Right atrium auricular region (tissue), 2 donors: ENCODE data around the gene CXCR5. TPM values are rescaled to one million over a fixed set of nuclear protein-coding genes. Genes with fewer than 3 reads are reported as not detected.

ENCODE experiments used
- DNase-seq: peaks from one replicate; pipeline ENCODE4 v3.0.0-alpha.2; 2019; ENCODE audit warnings: low spot score
- H3K27ac ChIP-seq, 2 donors: fragments of 200-600 bp; sonication (generic); 1 replicate in 1 of 2; 2 replicates in 1 of 2; pipeline ENCODE4 v1.5.1; 2016 to 2019
- H3K27me3 ChIP-seq, 2 donors: fragments of 200-600 bp; sonication (generic); one replicate each; pipeline versions ENCODE4 v1.5.1 to v1.6.0; 2017 to 2019
- H3K36me3 ChIP-seq: fragments of 200-600 bp; sonication (generic); one replicate; pipeline ENCODE4 v1.5.1; 2016
- H3K4me1 ChIP-seq, 2 donors: fragments of 200-600 bp; sonication (generic); one replicate each; pipeline versions ENCODE4 v1.5.1 to v1.6.0; 2017 to 2019
- H3K4me3 ChIP-seq, 2 donors: fragments of 200-600 bp; sonication (generic); 1 replicate in 1 of 2; 2 replicates in 1 of 2; pipeline ENCODE4 v1.5.1; 2017 to 2019; ENCODE audit warnings: mild to moderate bottlenecking in 1 of 2, moderate library complexity in 1 of 2
- H3K9me3 ChIP-seq, 2 donors: fragments of 200-600 bp; sonication (generic); one replicate each; pipeline ENCODE4 v1.5.1; 2019
- microRNA-seq, 2 donors: library from miRNA; unstranded; fragments of <30 nt; microRNA quantifications; one replicate each; pipeline ENCODE4, GENCODE V29; 2016 to 2017; ENCODE audit warnings: borderline number of aligned reads in 2 of 2, borderline replicate concordance in 1 of 2
- total RNA-seq, 2 donors: library from RNA; depleted of rRNA; stranded (reverse); fragments of >200 nt; gene quantifications; one replicate each; pipeline ENCODE4 v1.1.0, GENCODE V29; 2016
- TF ChIP-seq, protein P1 (sequence below), 2 donors: fragments of 200-600 bp; sonication (generic); IDR thresholded peaks; one replicate each; pipeline ENCODE4 v1.5.1; 2019; ENCODE audit warnings: antibody characterized with exemption in 2 of 2

Gene CXCR5
- total RNA-seq, 2 donors from 2014 or later = 0.16 TPM; not detected in 1

DNA sequence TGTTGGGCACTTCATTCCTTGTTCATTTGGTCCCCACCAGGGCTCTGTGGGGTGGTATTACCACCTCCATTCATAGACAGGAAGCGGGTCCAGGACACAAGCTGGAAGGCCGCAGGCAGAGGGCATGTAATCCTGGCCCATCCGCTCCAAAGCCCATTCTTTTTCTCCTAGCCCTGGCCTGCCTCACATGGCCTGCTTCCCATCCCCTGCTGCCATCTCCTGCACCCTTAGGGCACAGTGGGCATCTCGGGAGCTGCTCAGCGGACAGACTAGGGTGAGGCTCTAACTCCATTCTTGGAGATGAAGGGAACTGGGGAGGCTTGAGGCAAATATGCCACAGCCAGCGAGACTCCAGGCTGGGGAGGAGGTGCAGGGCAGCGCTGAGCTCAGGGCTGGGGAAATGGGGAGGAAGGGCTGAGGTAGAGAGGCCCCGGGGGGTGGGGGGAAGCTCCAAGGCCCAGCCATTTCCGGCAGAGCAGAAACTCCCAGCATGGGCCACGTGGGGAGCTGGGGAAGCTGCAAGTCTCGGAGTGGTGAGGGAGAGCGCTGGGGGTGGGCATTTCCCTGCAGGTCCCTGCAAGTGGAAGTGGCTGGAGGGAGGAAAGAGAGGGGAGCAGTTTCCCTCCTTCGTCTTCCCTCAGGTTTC lies 56.4 kb downstream of the CXCR5 start:
- no peaks in the 10 kb centered on the region for H3K27me3 ChIP-seq

GRCh38 chr11:118947091-118947490 lies 63.4 kb downstream of the CXCR5 start:
- no peak overlapping the region for H3K27ac ChIP-seq
- no peaks in the 10 kb centered on the region for H3K4me1 ChIP-seq
- no peak overlapping the region for H3K4me3 ChIP-seq
- H3K27me3 ChIP-seq = no peaks in the 10 kb centered on the region
- no peaks in the 10 kb centered on the region for H3K9me3 ChIP-seq
- TF ChIP-seq, protein P1, sequence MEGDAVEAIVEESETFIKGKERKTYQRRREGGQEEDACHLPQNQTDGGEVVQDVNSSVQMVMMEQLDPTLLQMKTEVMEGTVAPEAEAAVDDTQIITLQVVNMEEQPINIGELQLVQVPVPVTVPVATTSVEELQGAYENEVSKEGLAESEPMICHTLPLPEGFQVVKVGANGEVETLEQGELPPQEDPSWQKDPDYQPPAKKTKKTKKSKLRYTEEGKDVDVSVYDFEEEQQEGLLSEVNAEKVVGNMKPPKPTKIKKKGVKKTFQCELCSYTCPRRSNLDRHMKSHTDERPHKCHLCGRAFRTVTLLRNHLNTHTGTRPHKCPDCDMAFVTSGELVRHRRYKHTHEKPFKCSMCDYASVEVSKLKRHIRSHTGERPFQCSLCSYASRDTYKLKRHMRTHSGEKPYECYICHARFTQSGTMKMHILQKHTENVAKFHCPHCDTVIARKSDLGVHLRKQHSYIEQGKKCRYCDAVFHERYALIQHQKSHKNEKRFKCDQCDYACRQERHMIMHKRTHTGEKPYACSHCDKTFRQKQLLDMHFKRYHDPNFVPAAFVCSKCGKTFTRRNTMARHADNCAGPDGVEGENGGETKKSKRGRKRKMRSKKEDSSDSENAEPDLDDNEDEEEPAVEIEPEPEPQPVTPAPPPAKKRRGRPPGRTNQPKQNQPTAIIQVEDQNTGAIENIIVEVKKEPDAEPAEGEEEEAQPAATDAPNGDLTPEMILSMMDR (IDR thresholded peaks at IDR 0.05) = no peak
- no peaks in the 10 kb centered on the region for H3K36me3 ChIP-seq
- no peak for DNase-seq

More for the DNA sequence above, 56.4 kb downstream of the CXCR5 start:
- TF ChIP-seq, protein P1 (IDR thresholded peaks at IDR 0.05) = no peak
- peaks cover 0 to 4% of the 10 kb centered on the region in 2 donors for H3K4me1 ChIP-seq
- no peak overlapping the region for H3K4me3 ChIP-seq
- H3K36me3 ChIP-seq = no peaks in the 10 kb centered on the region
- no peaks in the 10 kb centered on the region for H3K9me3 ChIP-seq
- no peak overlapping the region for H3K27ac ChIP-seq
- DNase-seq = no peak

Small RNA genes lying within 50 kb of the gene (microRNA-seq; reads per million reads assigned to microRNA genes)
- 0 reads per million in 2 donors for gene MIR4492

Other genes starting within 250 kb of the CXCR5 start
- gene TREH, start 204.2 kb upstream of the CXCR5 start, total RNA-seq = not detected
- gene DDX6, start 92.7 kb upstream of the CXCR5 start, total RNA-seq = 100 to 1,000 TPM in 1 of 2 donors, 10 to 100 TPM in 1; 71.9 to 124 TPM
- gene BCL9L, start 42.0 kb downstream of the CXCR5 start, total RNA-seq = 10 to 100 TPM; 17.5 to 43.7 TPM
- gene UPK2, start 72.4 kb downstream of the CXCR5 start, total RNA-seq = not detected
- not detected for gene FOXR1, start 87.9 kb downstream of the CXCR5 start, total RNA-seq
- gene CENATAC, start 114.2 kb downstream of the CXCR5 start, total RNA-seq = 10 to 100 TPM in 1 of 2 donors, 1 to 10 TPM in 1; 8.7 to 11.9 TPM
- gene RPS25, start 134.5 kb downstream of the CXCR5 start, total RNA-seq = 1,000 to 10,000 TPM in 1 of 2 donors, 100 to 1,000 TPM in 1; 812 to 1,966 TPM
- gene TRAPPC4, start 134.9 kb downstream of the CXCR5 start, total RNA-seq = 10 to 100 TPM; 26.1 to 37.2 TPM
- 10 to 100 TPM in 1 of 2 donors, 1 to 10 TPM in 1; 8.2 to 11.1 TPM for gene SLC37A4, start 147.0 kb downstream of the CXCR5 start, total RNA-seq
- 10 to 100 TPM; 56.8 to 69.7 TPM for gene HYOU1, start 173.3 kb downstream of the CXCR5 start, total RNA-seq
- gene VPS11, start 183.9 kb downstream of the CXCR5 start, total RNA-seq = 10 to 100 TPM; 22.0 to 23.7 TPM
- 10 to 100 TPM in 1 of 2 donors, 1 to 10 TPM in 1; 4.9 to 13.3 TPM for gene HMBS, start 201.0 kb downstream of the CXCR5 start, total RNA-seq
- gene DPAGT1, start 218.0 kb downstream of the CXCR5 start, total RNA-seq = 10 to 100 TPM; 15.8 to 18.6 TPM
- 10 to 100 TPM; 10.0 to 14.2 TPM for gene C2CD2L, start 223.5 kb downstream of the CXCR5 start, total RNA-seq
- gene HINFP, start 237.7 kb downstream of the CXCR5 start, total RNA-seq = 10 to 100 TPM; 11.2 to 18.1 TPM